Activated CD8-positive, alpha-beta T cell treated with anti-CD3 and anti-CD28 coated beads for 36 hours (primary cell): Measurements from ENCODE around the gene JTB. TPM values are rescaled to one million over a fixed set of nuclear protein-coding genes. Genes with fewer than 3 reads are reported as not detected.

Source experiments
- ATAC-seq: fragments of 200-7000 bp; cut with Tn5 transposase; one replicate; pipeline ENCODE4 v1.10.0; 2021; ENCODE audit warnings: mild to moderate bottlenecking, moderate library complexity
- CTCF ChIA-PET: fragments of 350-600 bp; sonication (Branson Sonifier 250); formaldehyde crosslinking; loops from one replicate; lab custom pipeline; 2021; ENCODE audit warnings: antibody characterized with exemption; lab: Charles Lee
- POLR2A ChIA-PET: fragments of 350-600 bp; sonication (Branson Sonifier 250); formaldehyde crosslinking; loops from one replicate; lab custom pipeline; 2021; ENCODE audit warnings: antibody characterized with exemption; lab: Charles Lee
- DNase-seq: peaks from one replicate; pipeline ENCODE4 v3.0.0-alpha.2; 2020
- H3K27ac Mint-ChIP-seq: one replicate; pipeline ENCODE4 v1.8.0; 2021; ENCODE audit warnings: mild to moderate bottlenecking, mixed read lengths
- H3K27me3 Mint-ChIP-seq: one replicate; pipeline ENCODE4 v1.8.0; 2021; ENCODE audit warnings: mixed read lengths
- H3K36me3 Mint-ChIP-seq: one replicate; pipeline ENCODE4 v1.8.0; 2021; ENCODE audit warnings: low read depth, mixed read lengths
- H3K4me1 Mint-ChIP-seq: one replicate; pipeline ENCODE4 v1.8.0; 2021; ENCODE audit warnings: low read depth, mixed read lengths
- H3K4me3 Mint-ChIP-seq: one replicate; pipeline ENCODE4 v1.8.0; 2021; ENCODE audit warnings: mild to moderate bottlenecking, moderate library complexity, mixed read lengths
- H3K9me3 Mint-ChIP-seq: one replicate; pipeline ENCODE4 v1.8.0; 2021; ENCODE audit warnings: mixed read lengths
- intact Hi-C: fragments of 100-400 bp; cut with micrococcal nuclease; formaldehyde crosslinking; loops from one replicate; pipeline ENCODE4 v1.10.0; 2022
- total RNA-seq, 2 experiments: library from RNA; stranded (reverse); gene quantifications; one replicate each; pipeline ENCODE4 v1.2.3, GENCODE V29; 2021
- TF ChIP-seq, protein P1 (sequence below): fragments of 200-600 bp; IDR thresholded peaks from one replicate; pipeline ENCODE4 v1.8.0; 2022; ENCODE audit warnings: antibody characterized with exemption, mild to moderate bottlenecking

The JTB gene
- total RNA-seq, 2 experiments from 2014 or later = 151 to 153 TPM

DNA sequence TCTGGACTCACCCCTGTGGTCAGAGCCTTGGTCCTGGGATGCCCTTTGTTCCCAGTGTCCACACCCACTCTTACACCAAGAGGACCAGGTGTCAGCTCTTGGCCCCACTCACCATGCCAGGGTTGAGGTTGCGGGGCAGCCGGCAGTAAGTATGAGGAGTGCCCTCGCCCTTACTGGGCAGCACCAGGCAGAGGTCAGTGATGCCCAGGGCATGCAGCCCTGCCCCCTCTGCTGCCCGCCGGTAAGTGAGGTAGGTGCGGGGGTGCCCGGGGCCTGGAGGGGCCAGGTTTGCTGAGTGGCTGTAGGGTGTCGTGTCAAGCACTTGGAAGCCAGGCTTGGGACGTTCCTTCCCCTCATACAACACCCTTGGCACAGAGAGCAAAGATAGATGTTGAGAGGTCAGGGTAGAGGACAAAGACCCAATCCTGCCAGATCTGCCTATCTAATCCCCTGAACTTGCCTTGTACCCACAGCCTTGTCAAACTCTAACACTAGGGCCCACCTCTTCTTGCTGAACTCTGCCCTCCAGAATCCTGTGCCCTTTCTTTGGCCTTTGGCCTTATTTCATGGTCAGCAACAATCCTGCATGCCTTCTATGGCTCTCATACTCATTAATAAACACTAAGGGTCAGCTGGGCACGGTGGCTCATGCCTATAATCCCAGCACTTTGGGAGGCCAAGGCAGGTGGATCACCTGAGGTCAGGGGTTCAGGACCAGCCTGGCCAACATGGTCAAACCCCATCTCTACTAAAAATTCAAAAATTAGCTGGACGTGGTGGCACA is 34.5 kb downstream of the JTB start:
- TF ChIP-seq, protein P1, sequence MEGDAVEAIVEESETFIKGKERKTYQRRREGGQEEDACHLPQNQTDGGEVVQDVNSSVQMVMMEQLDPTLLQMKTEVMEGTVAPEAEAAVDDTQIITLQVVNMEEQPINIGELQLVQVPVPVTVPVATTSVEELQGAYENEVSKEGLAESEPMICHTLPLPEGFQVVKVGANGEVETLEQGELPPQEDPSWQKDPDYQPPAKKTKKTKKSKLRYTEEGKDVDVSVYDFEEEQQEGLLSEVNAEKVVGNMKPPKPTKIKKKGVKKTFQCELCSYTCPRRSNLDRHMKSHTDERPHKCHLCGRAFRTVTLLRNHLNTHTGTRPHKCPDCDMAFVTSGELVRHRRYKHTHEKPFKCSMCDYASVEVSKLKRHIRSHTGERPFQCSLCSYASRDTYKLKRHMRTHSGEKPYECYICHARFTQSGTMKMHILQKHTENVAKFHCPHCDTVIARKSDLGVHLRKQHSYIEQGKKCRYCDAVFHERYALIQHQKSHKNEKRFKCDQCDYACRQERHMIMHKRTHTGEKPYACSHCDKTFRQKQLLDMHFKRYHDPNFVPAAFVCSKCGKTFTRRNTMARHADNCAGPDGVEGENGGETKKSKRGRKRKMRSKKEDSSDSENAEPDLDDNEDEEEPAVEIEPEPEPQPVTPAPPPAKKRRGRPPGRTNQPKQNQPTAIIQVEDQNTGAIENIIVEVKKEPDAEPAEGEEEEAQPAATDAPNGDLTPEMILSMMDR = no peak
- intact Hi-C loops = no loop called here
- peaks cover 45% of the 10 kb centered on the region for H3K36me3 Mint-ChIP-seq
- no peaks in the 10 kb centered on the region for H3K9me3 Mint-ChIP-seq
- ChIA-PET CTCF (interaction anchor here (1.3 to 4.8 kb wide), 3 partner anchors 11 to 135 kb away, joined by 3 to 59 read pairs (median 3); partner anchors contain the start of gene RAB13), POLR2A (interaction anchor here (1.1 to 8.9 kb wide), 9 partner anchors 8 to 48 kb away, joined by 3 to 126 read pairs (median 13); partner anchors contain the start of genes CRTC2, GATAD2B, JTB and RAB13)
- no peak overlapping the region for H3K4me3 Mint-ChIP-seq
- H3K27me3 Mint-ChIP-seq = no peaks in the 10 kb centered on the region
- ATAC-seq (no peak), DNase-seq (no peak)
- H3K27ac Mint-ChIP-seq = peak overlapping the region; percentile 75
- H3K4me1 Mint-ChIP-seq = peaks cover 31% of the 10 kb centered on the region

DNA sequence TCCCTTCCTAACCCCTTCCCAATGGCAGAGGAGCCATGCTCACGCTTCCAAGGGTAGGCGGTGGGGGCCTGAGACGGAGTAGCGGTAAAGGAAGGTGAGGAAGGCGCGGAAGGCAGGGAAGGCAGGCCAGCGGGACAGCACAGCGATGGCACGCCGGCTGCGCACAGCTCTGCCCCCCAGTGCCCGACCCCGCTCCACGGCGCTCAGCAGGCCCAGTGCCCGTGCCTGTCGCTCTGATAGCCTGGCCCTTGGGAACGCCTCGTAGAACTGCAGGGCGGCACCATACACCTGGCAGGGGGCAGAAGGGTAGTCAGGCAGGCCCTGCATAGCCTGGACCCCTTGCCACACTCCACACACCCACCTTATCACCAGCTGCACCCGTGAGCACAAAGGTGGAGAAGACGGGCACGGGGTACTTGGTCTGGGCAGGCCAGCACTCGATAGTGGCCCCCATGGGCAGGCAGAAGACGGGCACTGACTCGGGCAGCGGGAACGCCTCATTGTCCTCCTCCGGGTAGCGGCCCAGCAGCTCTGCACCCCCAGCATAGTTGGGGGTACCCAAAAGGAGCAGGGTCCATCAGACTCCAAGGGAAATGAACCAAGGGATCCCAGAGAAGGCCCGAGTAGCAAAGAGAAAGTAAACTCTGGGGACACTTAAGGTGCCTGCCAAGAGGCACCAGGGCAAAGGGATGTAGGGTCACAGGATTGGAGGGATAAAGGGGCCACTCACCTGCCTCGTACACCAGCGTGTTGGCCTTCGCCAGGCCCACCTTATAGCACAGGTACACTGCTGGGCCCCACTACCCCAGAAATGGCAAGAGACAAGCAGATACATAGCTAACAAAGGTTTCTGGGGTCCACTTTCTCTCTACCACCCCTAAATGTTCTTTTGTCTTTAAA is 35.4 kb downstream of the JTB start:
- H3K4me1 Mint-ChIP-seq = peaks cover 30% of the 10 kb centered on the region
- peaks cover 53% of the 10 kb centered on the region for H3K36me3 Mint-ChIP-seq
- intact Hi-C loops = no loop called here
- H3K4me3 Mint-ChIP-seq = no peak overlapping the region
- ChIA-PET CTCF (interaction anchor here (1.3 kb wide), 1 partner anchor 134 kb away, joined by 3 read pairs; no protein-coding TSS in a partner anchor), POLR2A (interaction anchor here (1.0 to 8.9 kb wide), 9 partner anchors 11 to 49 kb away, joined by 3 to 126 read pairs (median 4); partner anchors contain the start of genes CRTC2, GATAD2B, JTB and RPS27)
- H3K27me3 Mint-ChIP-seq = no peaks in the 10 kb centered on the region
- DNase-seq (no peak), ATAC-seq (no peak)
- H3K27ac Mint-ChIP-seq = no peak overlapping the region
- H3K9me3 Mint-ChIP-seq = no peaks in the 10 kb centered on the region
- TF ChIP-seq, protein P1 = no peak

DNA sequence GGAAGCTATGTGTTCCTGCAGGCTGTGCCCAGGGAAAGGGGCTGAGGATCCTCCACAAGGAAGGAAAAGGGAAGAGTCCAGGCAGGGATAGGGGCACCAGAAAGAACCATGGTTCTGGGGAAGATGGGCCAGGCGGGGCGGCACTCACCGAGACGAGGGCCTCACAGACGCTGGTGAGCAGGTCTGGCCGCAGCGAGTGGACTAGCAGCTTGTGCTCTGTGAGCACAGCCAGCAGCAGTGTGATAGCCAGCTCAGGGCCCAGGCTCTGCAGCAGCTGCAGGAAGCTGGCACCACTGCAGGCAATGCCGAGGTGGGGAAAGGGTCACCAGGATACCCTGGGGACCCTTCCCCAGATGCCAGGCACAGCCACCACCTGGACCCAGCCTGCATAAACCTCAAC is 36.7 kb downstream of the JTB start:
- CTCF ChIA-PET = interaction anchor here (1.3 kb wide), 1 partner anchor 44 kb away, joined by 3 read pairs; no protein-coding TSS in a partner anchor
- H3K27me3 Mint-ChIP-seq = no peaks in the 10 kb centered on the region

DNA sequence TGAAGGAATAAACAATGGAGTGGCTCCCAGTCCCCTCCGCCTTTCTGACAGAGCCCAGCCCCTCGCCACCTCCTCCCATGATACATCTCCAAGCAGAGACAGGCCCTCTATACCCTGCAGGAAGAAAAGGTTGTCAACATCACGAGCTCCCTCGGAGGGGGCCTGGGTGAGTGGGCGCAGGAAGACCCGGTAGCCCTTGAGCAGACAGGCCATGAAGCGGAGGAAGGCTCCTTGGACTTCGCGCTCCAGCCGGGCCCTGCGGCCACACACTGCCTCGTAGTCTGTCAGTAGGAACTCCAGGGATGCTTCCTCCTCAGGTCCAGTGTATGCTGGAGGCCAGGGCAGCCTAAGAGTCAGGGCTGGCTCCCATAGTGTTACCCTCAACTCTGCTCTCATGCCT is 38.0 kb downstream of the JTB start:
- ATAC-seq (no peak), DNase-seq (no peak)
- POLR2A ChIA-PET = interaction anchor here (1.0 to 8.9 kb wide), 5 partner anchors 11 to 51 kb away, joined by 4 to 126 read pairs (median 4); partner anchors contain the start of genes GATAD2B and RPS27
- Mint-ChIP-seq H3K4me1 (peaks cover 21% of the 10 kb centered on the region), H3K9me3 (no peaks in the 10 kb centered on the region), H3K27me3 (no peaks in the 10 kb centered on the region), H3K36me3 (peaks cover 63% of the 10 kb centered on the region), H3K27ac (no peak overlapping the region), H3K4me3 (no peak overlapping the region)
- TF ChIP-seq, protein P1 = no peak
- intact Hi-C loops = no loop called here
- CTCF ChIA-PET = interaction anchor here (1.0 to 1.4 kb wide), 2 partner anchors 10 to 17 kb away, joined by 3 to 4 read pairs; partner anchors contain the start of gene GATAD2B

More for the DNA sequence above, 36.7 kb downstream of the JTB start:
- POLR2A ChIA-PET = interaction anchor here (0.6 to 8.9 kb wide), 10 partner anchors 11 to 50 kb away, joined by 3 to 126 read pairs (median 4); partner anchors contain the start of genes CREB3L4, GATAD2B, JTB and RPS27
- Mint-ChIP-seq H3K36me3 (peaks cover 58% of the 10 kb centered on the region), H3K9me3 (no peaks in the 10 kb centered on the region), H3K27ac (no peak overlapping the region), H3K4me3 (no peak overlapping the region), H3K4me1 (peaks cover 26% of the 10 kb centered on the region)
- no peak for DNase-seq
- TF ChIP-seq, protein P1 = no peak
- intact Hi-C loops = no loop called here
- no peak for ATAC-seq
